Tibial nerve (tissue), 4 donors: ENCODE data around the gene RGS7. TPM values are rescaled to one million over a fixed set of nuclear protein-coding genes. Genes with fewer than 3 reads are reported as not detected.

ENCODE experiments used
- DNase-seq, 2 donors: peaks; one replicate each; pipeline ENCODE4 v3.0.0-alpha.2; 2019; ENCODE audit warnings: low spot score in 2 of 2
- H3K27ac ChIP-seq, 4 donors: fragments of 200-600 bp; sonication (generic) in 3 of 4; one replicate each; pipeline ENCODE4 v1.5.1; 2017 to 2019; ENCODE audit warnings: mild to moderate bottlenecking in 1 of 4
- H3K27me3 ChIP-seq, 2 donors: fragments of 200-600 bp; sonication (generic) in 1 of 2; one replicate each; pipeline versions ENCODE4 v1.5.1 to v1.6.0; 2017 to 2019
- H3K36me3 ChIP-seq, 3 donors: fragments of 200-600 bp; sonication (generic); one replicate each; pipeline ENCODE4 v1.5.1; 2018 to 2019
- H3K4me1 ChIP-seq, 4 donors: fragments of 200-600 bp; sonication (generic) in 3 of 4; one replicate each; pipeline ENCODE4 v1.5.1; 2017 to 2019
- H3K4me3 ChIP-seq, 4 donors: fragments of 200-600 bp; sonication (generic) in 3 of 4; one replicate each; pipeline ENCODE4 v1.5.1; 2017 to 2019; ENCODE audit warnings: mild to moderate bottlenecking in 1 of 4, moderate library complexity in 1 of 4
- H3K9me3 ChIP-seq, 4 donors: fragments of 200-600 bp; sonication (generic) in 3 of 4; one replicate each; pipeline ENCODE4 v1.5.1; 2017 to 2019
- EP300 ChIP-seq, 2 donors: sonication (generic); formaldehyde crosslinking; IDR thresholded peaks; one replicate each; pipeline ENCODE4 v1.6.1; 2017; ENCODE audit warnings: antibody characterized with exemption in 2 of 2, mild to moderate bottlenecking in 1 of 2
- POLR2A ChIP-seq, 2 donors: fragments of 450-650 bp; IDR thresholded peaks; one replicate each; pipeline ENCODE4 v1.6.1; 2017; ENCODE audit warnings: antibody characterized with exemption in 2 of 2, mild to moderate bottlenecking in 2 of 2, moderate library complexity in 2 of 2
- WGBS, 2 donors: methylation state at CpG; one replicate each; pipeline ENCODE4 v1.1.5; 2018; 5-methylcytosine and 5-hydroxymethylcytosine counted together
- total RNA-seq, 4 donors: library from RNA; depleted of rRNA; stranded (reverse); fragments of >200 nt; gene quantifications; one replicate each; pipeline ENCODE4 v1.1.0, GENCODE V29; 2016
- TF ChIP-seq, protein P1 (sequence below), 5 experiments: fragments of 200-600 bp in 3 of 5; fragments of 450-650 bp in 2 of 5; sonication (generic) in 3 of 5; IDR thresholded peaks; one replicate each; pipeline ENCODE4 v1.5.1; 2016 to 2019; ENCODE audit warnings: antibody characterized with exemption in 5 of 5, mild to moderate bottlenecking in 3 of 5, moderate library complexity in 2 of 5

The RGS7 gene
- total RNA-seq, 4 donors from 2014 or later, result 0.39 to 1.5 (median 1.0) TPM; not detected in 1

DNA sequence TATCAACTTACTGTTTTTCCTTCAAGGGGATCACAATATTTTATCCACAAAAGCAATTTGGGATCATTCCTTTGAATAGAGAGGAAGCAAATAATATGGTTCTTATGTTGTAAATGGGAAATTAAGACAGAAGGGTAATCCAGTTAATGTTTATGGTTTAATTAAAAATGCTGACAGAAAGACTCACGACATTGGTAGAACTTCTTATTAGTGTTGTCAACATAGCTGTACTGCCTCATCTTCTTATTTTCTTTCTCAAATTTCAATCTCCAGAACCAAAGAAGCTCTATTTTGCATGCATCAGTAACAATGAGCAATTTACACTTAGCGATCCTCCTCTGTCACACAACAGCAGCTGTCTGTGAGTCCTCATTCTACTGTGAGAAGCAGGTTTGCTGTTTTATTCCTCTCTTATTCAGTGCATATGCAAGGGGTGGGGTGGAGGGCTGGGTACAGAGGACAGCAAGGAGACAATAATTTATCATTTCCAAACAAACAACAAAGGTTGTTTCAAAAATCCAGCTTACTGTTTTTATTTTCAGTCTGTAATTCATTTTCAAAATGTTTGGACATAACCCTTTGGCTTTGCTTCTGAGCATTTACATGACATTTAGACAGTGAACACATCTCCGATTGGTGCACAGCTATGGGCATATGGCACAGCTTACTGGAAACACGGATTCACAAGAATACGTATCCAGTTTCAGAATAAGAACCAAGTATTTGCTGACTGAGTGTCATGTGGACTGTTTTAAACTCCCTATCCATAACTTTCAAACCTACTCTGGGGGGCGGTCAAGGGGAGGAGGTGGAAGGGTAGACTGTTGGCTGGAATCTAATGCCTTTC lies 335.9 kb downstream of the RGS7 start:
- Histone ChIP-seq H3K27me3 (no peaks in the 10 kb centered on the region), H3K4me3 (no peak overlapping the region), H3K27ac (no peak overlapping the region), H3K4me1 (no peaks in the 10 kb centered on the region), H3K36me3 (no peaks in the 10 kb centered on the region), H3K9me3 (peaks cover 0 to 21% (median 0%) of the 10 kb centered on the region in 4 donors)
- no peak for DNase-seq
- TF ChIP-seq, protein P1, sequence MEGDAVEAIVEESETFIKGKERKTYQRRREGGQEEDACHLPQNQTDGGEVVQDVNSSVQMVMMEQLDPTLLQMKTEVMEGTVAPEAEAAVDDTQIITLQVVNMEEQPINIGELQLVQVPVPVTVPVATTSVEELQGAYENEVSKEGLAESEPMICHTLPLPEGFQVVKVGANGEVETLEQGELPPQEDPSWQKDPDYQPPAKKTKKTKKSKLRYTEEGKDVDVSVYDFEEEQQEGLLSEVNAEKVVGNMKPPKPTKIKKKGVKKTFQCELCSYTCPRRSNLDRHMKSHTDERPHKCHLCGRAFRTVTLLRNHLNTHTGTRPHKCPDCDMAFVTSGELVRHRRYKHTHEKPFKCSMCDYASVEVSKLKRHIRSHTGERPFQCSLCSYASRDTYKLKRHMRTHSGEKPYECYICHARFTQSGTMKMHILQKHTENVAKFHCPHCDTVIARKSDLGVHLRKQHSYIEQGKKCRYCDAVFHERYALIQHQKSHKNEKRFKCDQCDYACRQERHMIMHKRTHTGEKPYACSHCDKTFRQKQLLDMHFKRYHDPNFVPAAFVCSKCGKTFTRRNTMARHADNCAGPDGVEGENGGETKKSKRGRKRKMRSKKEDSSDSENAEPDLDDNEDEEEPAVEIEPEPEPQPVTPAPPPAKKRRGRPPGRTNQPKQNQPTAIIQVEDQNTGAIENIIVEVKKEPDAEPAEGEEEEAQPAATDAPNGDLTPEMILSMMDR (IDR thresholded peaks at IDR 0.05), result no peak
- TF ChIP-seq POLR2A (IDR thresholded peaks at IDR 0.05), result no peak
- WGBS, 2 donors, result 68 to 77% methylated on average over 6 of the region's 6 CpGs

DNA sequence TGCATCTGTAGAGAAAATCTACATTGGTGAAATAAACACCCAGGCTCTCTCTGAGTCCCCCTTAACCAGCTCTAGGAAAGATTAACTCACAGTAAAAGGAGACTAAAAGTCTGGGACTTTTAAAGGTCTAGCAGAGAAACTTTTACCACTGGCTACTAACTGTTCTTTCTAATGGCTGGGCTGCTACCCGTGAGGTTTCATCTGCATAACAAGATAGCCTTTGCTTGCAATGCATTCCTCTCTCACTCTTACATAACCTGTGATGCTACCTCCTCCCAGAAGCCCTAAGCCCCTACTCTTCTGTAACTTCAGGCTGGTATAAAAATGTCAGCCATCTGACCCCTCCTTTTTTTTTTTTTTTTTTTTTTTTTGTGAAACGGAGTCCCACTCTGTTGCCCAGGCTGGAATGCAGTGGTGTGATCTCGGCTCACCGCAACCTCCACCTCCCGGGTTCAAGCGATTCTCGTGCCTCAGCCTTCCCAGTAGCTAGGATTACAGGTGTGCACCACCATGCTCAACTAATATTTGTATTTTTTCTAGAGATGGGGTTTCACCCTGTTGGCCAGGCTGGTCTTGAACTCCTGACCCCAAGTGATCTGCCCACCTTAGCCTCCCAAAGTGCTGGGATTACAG lies 344.2 kb downstream of the RGS7 start:
- DNase-seq, result no peak
- Histone ChIP-seq H3K27me3 (no peaks in the 10 kb centered on the region), H3K4me1 (no peaks in the 10 kb centered on the region), H3K9me3 (peaks cover 0 to 13% (median 0%) of the 10 kb centered on the region in 4 donors), H3K4me3 (no peak overlapping the region), H3K27ac (no peak overlapping the region), H3K36me3 (no peaks in the 10 kb centered on the region)
- 80% methylated on average over 7 of the region's 7 CpGs for WGBS, 2 donors
- TF ChIP-seq, protein P1 (IDR thresholded peaks at IDR 0.05), result no peak
- TF ChIP-seq POLR2A (IDR thresholded peaks at IDR 0.05) (no peak), EP300 (IDR thresholded peaks at IDR 0.05) (no peak)

DNA sequence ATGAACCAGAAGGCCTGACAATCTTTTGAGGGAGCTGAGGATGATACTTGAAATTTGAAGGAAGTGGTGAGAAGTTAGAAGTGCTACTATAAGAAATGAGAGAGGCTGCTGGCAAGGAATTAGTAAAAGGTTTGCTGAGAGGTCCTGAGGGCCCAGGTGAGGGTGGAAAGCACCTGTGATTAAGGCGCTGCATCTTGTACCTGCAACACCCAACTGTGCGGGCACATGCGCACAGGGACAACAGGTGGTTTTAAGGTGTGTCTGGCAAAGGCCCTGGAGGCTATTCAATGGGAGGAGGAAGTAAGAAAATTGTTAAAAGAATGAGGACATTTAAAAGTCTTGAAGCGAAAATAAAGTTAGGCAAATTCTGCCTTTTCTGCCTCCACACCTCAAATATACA lies 349.3 kb downstream of the RGS7 start:
- no peaks in the 10 kb centered on the region for H3K36me3 ChIP-seq
- H3K9me3 ChIP-seq, result no peaks in the 10 kb centered on the region
- no peak for DNase-seq
- H3K4me3 ChIP-seq, result no peak overlapping the region
- WGBS, 2 donors, result 95% methylated on average over 4 of the region's 4 CpGs
- H3K4me1 ChIP-seq, result no peaks in the 10 kb centered on the region
- no peak overlapping the region for H3K27ac ChIP-seq
- TF ChIP-seq EP300 (IDR thresholded peaks at IDR 0.05) (no peak), POLR2A (IDR thresholded peaks at IDR 0.05) (no peak)
- TF ChIP-seq, protein P1 (IDR thresholded peaks at IDR 0.05), result no peak
- no peaks in the 10 kb centered on the region for H3K27me3 ChIP-seq

DNA sequence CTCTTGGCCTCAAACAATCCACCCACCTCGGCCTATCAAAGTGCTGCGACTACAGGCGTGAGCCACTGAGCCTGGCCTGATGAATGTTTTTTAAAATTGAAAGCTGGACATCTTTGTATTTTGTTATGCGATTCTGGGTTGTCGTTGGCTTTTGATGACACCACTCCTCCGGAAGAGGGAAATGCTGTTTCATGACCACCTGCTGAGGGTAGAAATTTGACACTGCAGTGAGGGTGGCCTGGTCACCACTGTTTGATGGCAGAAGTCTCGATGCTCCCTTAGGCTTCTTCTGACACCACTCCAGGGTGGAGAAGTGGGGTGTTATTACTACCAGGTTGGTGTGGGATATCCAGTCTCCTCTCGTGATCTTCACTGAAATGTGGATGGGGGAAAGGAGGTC lies 357.2 kb downstream of the RGS7 start:
- Histone ChIP-seq H3K27ac (no peak overlapping the region), H3K4me1 (no peaks in the 10 kb centered on the region), H3K4me3 (no peak overlapping the region), H3K9me3 (no peaks in the 10 kb centered on the region), H3K36me3 (no peaks in the 10 kb centered on the region), H3K27me3 (no peaks in the 10 kb centered on the region)
- 78 to 83% methylated on average over 8 of the region's 8 CpGs for WGBS, 2 donors
- TF ChIP-seq POLR2A (IDR thresholded peaks at IDR 0.05), result no peak
- TF ChIP-seq, protein P1 (IDR thresholded peaks at IDR 0.05), result no peak
- no peak for TF ChIP-seq EP300 (IDR thresholded peaks at IDR 0.05)
- DNase-seq, result no peak

DNA sequence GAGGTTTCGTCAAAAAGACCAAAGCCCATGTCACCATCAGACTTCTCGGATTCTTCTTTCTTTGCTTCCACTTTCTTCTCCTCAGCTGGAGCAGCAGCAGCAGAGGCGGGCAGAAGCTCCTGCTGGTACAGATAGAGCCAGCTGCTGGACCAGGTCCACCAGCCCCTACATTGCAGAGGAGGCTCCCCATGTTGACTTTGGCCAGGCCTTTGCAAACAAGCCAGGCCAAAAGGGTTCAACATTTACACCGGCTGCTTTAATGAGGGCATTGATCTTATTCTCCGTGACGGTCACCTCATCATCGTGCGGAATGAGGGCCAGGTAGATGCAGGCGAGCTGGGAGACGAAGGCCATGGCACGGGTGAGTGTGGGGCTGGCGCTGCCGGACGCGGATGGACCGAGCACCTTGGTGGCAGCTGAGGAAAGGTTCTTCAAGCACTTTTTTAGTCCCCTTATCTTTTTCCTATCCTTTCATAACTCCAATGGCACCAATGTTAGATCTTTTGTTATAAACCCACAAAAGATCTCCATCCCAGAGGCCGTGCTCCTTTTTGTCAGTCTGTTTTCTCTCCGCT lies 358.5 kb downstream of the RGS7 start:
- Histone ChIP-seq H3K9me3 (no peaks in the 10 kb centered on the region), H3K4me3 (no peak overlapping the region), H3K27me3 (no peaks in the 10 kb centered on the region), H3K27ac (no peak overlapping the region), H3K36me3 (no peaks in the 10 kb centered on the region), H3K4me1 (no peaks in the 10 kb centered on the region)
- 88 to 89% methylated on average over 18 of the region's 18 CpGs for WGBS, 2 donors
- no peak for DNase-seq
- TF ChIP-seq EP300 (IDR thresholded peaks at IDR 0.05), result no peak
